SK-N-MC (cell line): ENCODE measurements around the gene FOXP3.

Experiments used
- DNase-seq: peaks from one replicate; pipeline ENCODE4 v3.0.0-alpha.2; 2011; ENCODE audit warnings: low read depth, low spot score
- H3K27ac ChIP-seq: fragments of 200-600 bp; sonication (generic); 2 replicates; pipeline ENCODE4 v1.5.1; 2016; ENCODE audit warnings: mixed run types
- H3K36me3 ChIP-seq: fragments of 200-600 bp; sonication (generic); 2 replicates; pipeline ENCODE4 v1.6.1; 2017; ENCODE audit warnings: antibody characterized with exemption, low read length, mixed read lengths; ENCODE audit not compliant: insufficient read depth
- H3K4me3 ChIP-seq: fragments of 200-600 bp; sonication (generic); 2 replicates; pipeline ENCODE4 v1.5.1; 2016
- H3K9ac ChIP-seq: fragments of 200-600 bp; sonication (generic); 2 replicates; pipeline ENCODE4 v1.8.0; 2017; ENCODE audit warnings: mixed run types, mixed read lengths; ENCODE audit not compliant: insufficient read length
- H3K9me3 ChIP-seq: fragments of 200-600 bp; sonication (generic); 2 replicates; pipeline ENCODE4 v1.6.1; 2017; ENCODE audit warnings: low read depth, mild to moderate bottlenecking, antibody characterized with exemption, low read length, moderate library complexity, mixed read lengths
- EZH2 ChIP-seq: fragments of 200-600 bp; sonication (generic); IDR thresholded peaks from one replicate; pipeline ENCODE4 v1.6.1; 2017; ENCODE audit warnings: antibody characterized with exemption
- FOXP2 ChIP-seq: optimal IDR thresholded peaks from 2 replicates; pipeline ENCODE3; 2011; ENCODE audit warnings: mild to moderate bottlenecking, moderate library complexity; ENCODE audit not compliant: insufficient read depth; ENCODE audit errors: extremely low read length, control extremely low read depth
- POLR2AphosphoS5 ChIP-seq: IDR thresholded peaks from 2 replicates; pipeline ENCODE4 v1.6.1; 2012; ENCODE audit warnings: mild to moderate bottlenecking, low read depth, low read length, borderline replicate concordance

FOXP3 gene

GRCh38 chrX:49233887-49234555, 30.5 kb downstream of the FOXP3 start:
- H3K9ac ChIP-seq: no peak overlapping the region
- no peak overlapping the region for H3K4me3 ChIP-seq
- H3K9me3 ChIP-seq: no peaks in the 10 kb centered on the region
- TF ChIP-seq FOXP2: no peak
- no peak for TF ChIP-seq EZH2
- no peak for TF ChIP-seq POLR2AphosphoS5
- H3K36me3 ChIP-seq: no peaks in the 10 kb centered on the region
- no peak for DNase-seq
- no peak overlapping the region for H3K27ac ChIP-seq

GRCh38 chrX:49233176-49233575, 31.3 kb downstream of the FOXP3 start, which contains the start of gene CACNA1F:
Gene CACNA1F, minus strand, starts transcription at chrX:49233340. Its CDS starts 31 bp downstream, at chrX:49233309.
- no peak for DNase-seq
- Histone ChIP-seq H3K9ac (no peak within 1 kb of the TSS), H3K36me3 (no peaks in the 10 kb centered on the region), H3K4me3 (no peak within 1 kb of the TSS), H3K27ac (no peak within 1 kb of the TSS), H3K9me3 (no peaks in the 10 kb centered on the region)
- TF ChIP-seq FOXP2 (no peak), POLR2AphosphoS5 (no peak), EZH2 (no peak)

DNA sequence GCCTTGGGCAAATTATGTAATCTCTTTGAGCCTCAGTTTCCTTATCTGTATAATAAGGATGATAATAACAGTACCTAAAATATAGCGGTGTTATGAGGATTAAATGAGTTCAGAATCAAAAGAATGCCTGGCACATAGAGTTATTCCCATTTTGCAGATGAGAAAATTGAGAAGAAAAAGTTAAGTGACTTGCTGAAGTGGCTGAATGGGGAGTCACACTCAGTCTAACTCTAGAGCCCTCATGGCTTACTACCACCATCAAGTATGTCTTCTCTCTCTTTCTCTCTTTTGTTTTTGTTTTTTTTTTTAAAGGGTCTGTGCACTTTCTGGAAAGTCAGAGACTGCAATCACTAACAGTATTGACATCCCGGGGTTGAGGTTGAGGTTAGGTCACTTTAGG, 32.0 kb downstream of the FOXP3 start:
- Histone ChIP-seq H3K4me3 (no peak overlapping the region), H3K9me3 (no peaks in the 10 kb centered on the region), H3K36me3 (no peaks in the 10 kb centered on the region), H3K27ac (no peak overlapping the region), H3K9ac (no peak overlapping the region)
- TF ChIP-seq EZH2 (no peak), POLR2AphosphoS5 (no peak), FOXP2 (no peak)
- no peak for DNase-seq

- H3K9me3 ChIP-seq: no peaks in the 10 kb centered on the region
- no peak for DNase-seq
- H3K9ac ChIP-seq: no peak overlapping the region
- H3K4me3 ChIP-seq: no peak overlapping the region
- no peak overlapping the region for H3K27ac ChIP-seq
- no peaks in the 10 kb centered on the region for H3K36me3 ChIP-seq
- TF ChIP-seq POLR2AphosphoS5: no peak
- no peak for TF ChIP-seq FOXP2
- TF ChIP-seq EZH2: no peak
Observed at GRCh38 chrX:49231333-49232000, 33.0 kb downstream of the FOXP3 start.

GRCh38 chrX:49230500-49231232, 33.8 kb downstream of the FOXP3 start:
- H3K9me3 ChIP-seq: no peaks in the 10 kb centered on the region
- H3K36me3 ChIP-seq: no peaks in the 10 kb centered on the region
- TF ChIP-seq EZH2 (no peak), FOXP2 (no peak), POLR2AphosphoS5 (no peak)
- H3K9ac ChIP-seq: no peak overlapping the region
- no peak overlapping the region for H3K27ac ChIP-seq
- no peak overlapping the region for H3K4me3 ChIP-seq
- no peak for DNase-seq

DNA sequence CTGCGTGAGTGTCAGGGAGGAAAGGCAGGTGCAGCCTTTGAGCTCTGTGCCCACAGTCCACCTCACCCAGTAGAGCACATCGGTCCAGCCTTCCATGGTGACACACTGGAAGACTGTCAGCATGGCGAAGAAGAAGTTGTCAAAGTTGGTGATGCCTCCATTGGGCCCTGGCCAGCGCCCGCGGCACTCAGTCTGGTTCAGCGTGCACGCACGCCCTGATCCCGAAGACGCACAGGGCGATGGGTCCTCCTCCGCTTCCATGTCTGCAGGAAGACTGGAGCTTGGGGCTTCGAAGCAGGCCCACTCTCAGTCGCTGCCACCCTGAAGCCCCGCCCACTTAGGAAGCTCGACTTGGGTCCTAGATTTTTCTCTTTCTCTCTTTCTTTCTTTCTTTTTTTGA, 36.3 kb downstream of the FOXP3 start:
- H3K27ac ChIP-seq: no peak overlapping the region
- TF ChIP-seq POLR2AphosphoS5: no peak
- TF ChIP-seq FOXP2: no peak
- TF ChIP-seq EZH2: no peak
- no peak overlapping the region for H3K9ac ChIP-seq
- no peak for DNase-seq
- H3K9me3 ChIP-seq: no peaks in the 10 kb centered on the region
- no peaks in the 10 kb centered on the region for H3K36me3 ChIP-seq
- H3K4me3 ChIP-seq: no peak overlapping the region

- H3K36me3 ChIP-seq: no peaks in the 10 kb centered on the region
- no peaks in the 10 kb centered on the region for H3K9me3 ChIP-seq
Observed at GRCh38 chrX:49227726-49228125, 36.8 kb downstream of the FOXP3 start.

DNA sequence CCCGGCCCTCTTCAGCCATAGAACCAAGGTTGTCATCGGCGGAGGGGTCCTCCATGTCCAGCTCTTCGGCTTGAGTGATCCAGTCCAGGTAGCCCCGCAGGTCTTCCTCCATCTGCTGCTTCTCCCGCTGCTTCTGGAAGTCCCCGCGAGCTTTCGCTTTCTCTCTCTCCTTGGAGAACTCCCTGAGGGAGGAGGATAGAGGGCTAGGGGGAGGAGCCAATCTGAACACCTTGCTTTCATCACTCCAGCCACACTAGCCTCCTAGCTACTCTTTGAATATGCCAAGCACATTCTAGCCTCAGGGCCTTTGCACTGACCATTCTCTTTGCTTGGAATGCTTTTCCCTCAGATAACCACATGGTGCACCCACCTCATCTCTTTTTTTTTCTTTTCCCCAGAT, 37.6 kb downstream of the FOXP3 start:
- TF ChIP-seq POLR2AphosphoS5 (no peak), EZH2 (no peak), FOXP2 (no peak)
- Histone ChIP-seq H3K9me3 (no peaks in the 10 kb centered on the region), H3K4me3 (no peak overlapping the region)

More at GRCh38 chrX:49227726-49228125, 36.8 kb downstream of the FOXP3 start:
- Histone ChIP-seq H3K4me3 (no peak overlapping the region), H3K27ac (no peak overlapping the region), H3K9ac (no peak overlapping the region)
- no peak for DNase-seq
- TF ChIP-seq FOXP2 (no peak), EZH2 (no peak), POLR2AphosphoS5 (no peak)

More for the DNA sequence above, 37.6 kb downstream of the FOXP3 start:
- Histone ChIP-seq H3K9ac (no peak overlapping the region), H3K36me3 (no peaks in the 10 kb centered on the region), H3K27ac (no peak overlapping the region)
- no peak for DNase-seq
